H1 (cell line): ENCODE measurements around the gene PRDX5. TPM values are rescaled to one million over a fixed set of nuclear protein-coding genes. Genes with fewer than 3 reads are reported as not detected.

Experiments used
- CTCF ChIP-seq, 3 experiments: IDR thresholded peaks; 1 replicate in 2 of 3; 2 replicates in 1 of 3; pipeline versions ENCODE4 v1.5.1 to v1.6.1; 2011; ENCODE audit warnings: low read length in 3 of 3, mild to moderate bottlenecking in 3 of 3, inconsistent platforms in 2 of 3, low read depth in 1 of 3, moderate library complexity in 1 of 3; ENCODE audit not compliant: insufficient read depth in 1 of 3; ENCODE audit errors: control extremely low read depth in 1 of 3
- GABPA ChIP-seq: IDR thresholded peaks from 2 replicates; pipeline ENCODE4 v1.6.1; 2011; ENCODE audit warnings: mild to moderate bottlenecking, low read length, moderate library complexity, borderline replicate concordance; ENCODE audit not compliant: insufficient read depth
- NRF1 ChIP-seq: IDR thresholded peaks from 2 replicates; pipeline ENCODE4 v1.6.1; 2011; ENCODE audit warnings: mild to moderate bottlenecking, low read depth, low read length, improper control_type of control experiment
- polyA plus RNA-seq, 7 experiments: library from polyadenylated mRNA; depleted of rRNA in 3 of 7; stranded (reverse) in 5 of 7; unstranded in 2 of 7; fragments of >200 nt in 5 of 7; fragments of 200-250 nt in 2 of 7; gene quantifications; 1 replicate in 5 of 7; 2 replicates in 1 of 7; 4 replicates in 1 of 7; pipeline versions ENCODE4 v1.2.1 to v1.2.3, GENCODE V29; 2011 to 2013; ENCODE audit warnings: missing spikeins in 2 of 7, mixed read lengths in 2 of 7
- total RNA-seq: library from RNA; stranded (reverse); fragmentation: NEBNext Ultra II Directional; extraction: Animal tissue kit (Norgen Biotek cat#: 25700); gene quantifications from 2 replicates; pipeline ENCODE4 v1.2.1, GENCODE V29; 2021
- TF ChIP-seq, protein P1 (sequence below): fragments of 300-600 bp; sonication (generic); IDR thresholded peaks from 2 replicates; pipeline ENCODE4 v1.7.1; 2012; ENCODE audit warnings: low read length, moderate library complexity, mild to moderate bottlenecking, inconsistent platforms; ENCODE audit not compliant: insufficient replicate concordance

The PRDX5 gene
- total and polyA plus RNA-seq, 2 of the 8 experiments (the other 6 are each of a cell fraction or from before 2014, with no cell fraction given) = 201 to 582 TPM

- TF ChIP-seq, protein P1, sequence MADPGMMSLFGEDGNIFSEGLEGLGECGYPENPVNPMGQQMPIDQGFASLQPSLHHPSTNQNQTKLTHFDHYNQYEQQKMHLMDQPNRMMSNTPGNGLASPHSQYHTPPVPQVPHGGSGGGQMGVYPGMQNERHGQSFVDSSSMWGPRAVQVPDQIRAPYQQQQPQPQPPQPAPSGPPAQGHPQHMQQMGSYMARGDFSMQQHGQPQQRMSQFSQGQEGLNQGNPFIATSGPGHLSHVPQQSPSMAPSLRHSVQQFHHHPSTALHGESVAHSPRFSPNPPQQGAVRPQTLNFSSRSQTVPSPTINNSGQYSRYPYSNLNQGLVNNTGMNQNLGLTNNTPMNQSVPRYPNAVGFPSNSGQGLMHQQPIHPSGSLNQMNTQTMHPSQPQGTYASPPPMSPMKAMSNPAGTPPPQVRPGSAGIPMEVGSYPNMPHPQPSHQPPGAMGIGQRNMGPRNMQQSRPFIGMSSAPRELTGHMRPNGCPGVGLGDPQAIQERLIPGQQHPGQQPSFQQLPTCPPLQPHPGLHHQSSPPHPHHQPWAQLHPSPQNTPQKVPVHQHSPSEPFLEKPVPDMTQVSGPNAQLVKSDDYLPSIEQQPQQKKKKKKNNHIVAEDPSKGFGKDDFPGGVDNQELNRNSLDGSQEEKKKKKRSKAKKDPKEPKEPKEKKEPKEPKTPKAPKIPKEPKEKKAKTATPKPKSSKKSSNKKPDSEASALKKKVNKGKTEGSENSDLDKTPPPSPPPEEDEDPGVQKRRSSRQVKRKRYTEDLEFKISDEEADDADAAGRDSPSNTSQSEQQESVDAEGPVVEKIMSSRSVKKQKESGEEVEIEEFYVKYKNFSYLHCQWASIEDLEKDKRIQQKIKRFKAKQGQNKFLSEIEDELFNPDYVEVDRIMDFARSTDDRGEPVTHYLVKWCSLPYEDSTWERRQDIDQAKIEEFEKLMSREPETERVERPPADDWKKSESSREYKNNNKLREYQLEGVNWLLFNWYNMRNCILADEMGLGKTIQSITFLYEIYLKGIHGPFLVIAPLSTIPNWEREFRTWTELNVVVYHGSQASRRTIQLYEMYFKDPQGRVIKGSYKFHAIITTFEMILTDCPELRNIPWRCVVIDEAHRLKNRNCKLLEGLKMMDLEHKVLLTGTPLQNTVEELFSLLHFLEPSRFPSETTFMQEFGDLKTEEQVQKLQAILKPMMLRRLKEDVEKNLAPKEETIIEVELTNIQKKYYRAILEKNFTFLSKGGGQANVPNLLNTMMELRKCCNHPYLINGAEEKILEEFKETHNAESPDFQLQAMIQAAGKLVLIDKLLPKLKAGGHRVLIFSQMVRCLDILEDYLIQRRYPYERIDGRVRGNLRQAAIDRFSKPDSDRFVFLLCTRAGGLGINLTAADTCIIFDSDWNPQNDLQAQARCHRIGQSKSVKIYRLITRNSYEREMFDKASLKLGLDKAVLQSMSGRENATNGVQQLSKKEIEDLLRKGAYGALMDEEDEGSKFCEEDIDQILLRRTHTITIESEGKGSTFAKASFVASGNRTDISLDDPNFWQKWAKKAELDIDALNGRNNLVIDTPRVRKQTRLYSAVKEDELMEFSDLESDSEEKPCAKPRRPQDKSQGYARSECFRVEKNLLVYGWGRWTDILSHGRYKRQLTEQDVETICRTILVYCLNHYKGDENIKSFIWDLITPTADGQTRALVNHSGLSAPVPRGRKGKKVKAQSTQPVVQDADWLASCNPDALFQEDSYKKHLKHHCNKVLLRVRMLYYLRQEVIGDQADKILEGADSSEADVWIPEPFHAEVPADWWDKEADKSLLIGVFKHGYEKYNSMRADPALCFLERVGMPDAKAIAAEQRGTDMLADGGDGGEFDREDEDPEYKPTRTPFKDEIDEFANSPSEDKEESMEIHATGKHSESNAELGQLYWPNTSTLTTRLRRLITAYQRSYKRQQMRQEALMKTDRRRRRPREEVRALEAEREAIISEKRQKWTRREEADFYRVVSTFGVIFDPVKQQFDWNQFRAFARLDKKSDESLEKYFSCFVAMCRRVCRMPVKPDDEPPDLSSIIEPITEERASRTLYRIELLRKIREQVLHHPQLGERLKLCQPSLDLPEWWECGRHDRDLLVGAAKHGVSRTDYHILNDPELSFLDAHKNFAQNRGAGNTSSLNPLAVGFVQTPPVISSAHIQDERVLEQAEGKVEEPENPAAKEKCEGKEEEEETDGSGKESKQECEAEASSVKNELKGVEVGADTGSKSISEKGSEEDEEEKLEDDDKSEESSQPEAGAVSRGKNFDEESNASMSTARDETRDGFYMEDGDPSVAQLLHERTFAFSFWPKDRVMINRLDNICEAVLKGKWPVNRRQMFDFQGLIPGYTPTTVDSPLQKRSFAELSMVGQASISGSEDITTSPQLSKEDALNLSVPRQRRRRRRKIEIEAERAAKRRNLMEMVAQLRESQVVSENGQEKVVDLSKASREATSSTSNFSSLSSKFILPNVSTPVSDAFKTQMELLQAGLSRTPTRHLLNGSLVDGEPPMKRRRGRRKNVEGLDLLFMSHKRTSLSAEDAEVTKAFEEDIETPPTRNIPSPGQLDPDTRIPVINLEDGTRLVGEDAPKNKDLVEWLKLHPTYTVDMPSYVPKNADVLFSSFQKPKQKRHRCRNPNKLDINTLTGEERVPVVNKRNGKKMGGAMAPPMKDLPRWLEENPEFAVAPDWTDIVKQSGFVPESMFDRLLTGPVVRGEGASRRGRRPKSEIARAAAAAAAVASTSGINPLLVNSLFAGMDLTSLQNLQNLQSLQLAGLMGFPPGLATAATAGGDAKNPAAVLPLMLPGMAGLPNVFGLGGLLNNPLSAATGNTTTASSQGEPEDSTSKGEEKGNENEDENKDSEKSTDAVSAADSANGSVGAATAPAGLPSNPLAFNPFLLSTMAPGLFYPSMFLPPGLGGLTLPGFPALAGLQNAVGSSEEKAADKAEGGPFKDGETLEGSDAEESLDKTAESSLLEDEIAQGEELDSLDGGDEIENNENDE = no peak
- TF ChIP-seq NRF1 (no peak), CTCF (IDR thresholded peaks at IDR 0.05; ENCODE audit: control extremely low read depth in 1 of 3, insufficient read depth in 1 of 3, low read depth in 1 of 3, low read length in 3 of 3) (no peak), GABPA (no peak)
Observed at GRCh38 chr11:64275841-64276240, 42.1 kb upstream of the PRDX5 start (continued).
